Lower lobe of right lung (tissue), 2 donors: ENCODE measurements around the gene C1orf167. TPM values are rescaled to one million over a fixed set of nuclear protein-coding genes. Genes with fewer than 3 reads are reported as not detected.

Experiments
- ATAC-seq, 2 donors: fragments of 200-7000 bp; cut with Tn5 transposase; one replicate each; pipeline ENCODE4 v1.9.1; 2020 to 2022; ENCODE audit warnings: mild to moderate bottlenecking in 2 of 2, moderate library complexity in 2 of 2
- DNase-seq: peaks from one replicate; pipeline ENCODE4 v3.0.0-alpha.2; 2020
- H3K27ac ChIP-seq: fragments of 200-600 bp; one replicate; pipeline ENCODE4 v1.8.0; 2022
- H3K27me3 ChIP-seq: fragments of 200-600 bp; one replicate; pipeline ENCODE4 v1.8.0; 2022; ENCODE audit warnings: low read depth
- H3K36me3 ChIP-seq: fragments of 200-600 bp; one replicate; pipeline ENCODE4 v1.8.0; 2022; ENCODE audit warnings: mild to moderate bottlenecking
- H3K4me1 ChIP-seq: fragments of 200-600 bp; one replicate; pipeline ENCODE4 v1.8.0; 2022
- H3K4me3 ChIP-seq: fragments of 200-600 bp; one replicate; pipeline ENCODE4 v1.8.0; 2022; ENCODE audit warnings: mild to moderate bottlenecking
- H3K9me3 ChIP-seq: fragments of 200-600 bp; one replicate; pipeline ENCODE4 v1.8.0; 2022
- intact Hi-C: fragments of 100-400 bp; cut with DNase I; formaldehyde crosslinking; loops from one replicate; pipeline ENCODE4 v1.11.0; 2022
- long read RNA-seq: library from polyadenylated mRNA; unstranded; transcript quantifications from one replicate; pipeline ENCODE4 v2.0.0, GENCODE V29; 2021
- total RNA-seq: library from RNA; stranded (reverse); fragmentation: NEBNext Ultra II Directional; extraction: Animal tissue kit (Norgen Biotek cat#: 25700); gene quantifications from one replicate; pipeline ENCODE4 v1.2.1, GENCODE V29; 2021
- TF ChIP-seq, protein P1 (sequence below): fragments of 200-600 bp; IDR thresholded peaks from one replicate; pipeline ENCODE4 v1.8.0; 2022; ENCODE audit warnings: antibody characterized with exemption, mild to moderate bottlenecking
- donor health status: DM: no; HTN: yes; CAD: no; lungs with severe emphysema.

Gene C1orf167, protein sequence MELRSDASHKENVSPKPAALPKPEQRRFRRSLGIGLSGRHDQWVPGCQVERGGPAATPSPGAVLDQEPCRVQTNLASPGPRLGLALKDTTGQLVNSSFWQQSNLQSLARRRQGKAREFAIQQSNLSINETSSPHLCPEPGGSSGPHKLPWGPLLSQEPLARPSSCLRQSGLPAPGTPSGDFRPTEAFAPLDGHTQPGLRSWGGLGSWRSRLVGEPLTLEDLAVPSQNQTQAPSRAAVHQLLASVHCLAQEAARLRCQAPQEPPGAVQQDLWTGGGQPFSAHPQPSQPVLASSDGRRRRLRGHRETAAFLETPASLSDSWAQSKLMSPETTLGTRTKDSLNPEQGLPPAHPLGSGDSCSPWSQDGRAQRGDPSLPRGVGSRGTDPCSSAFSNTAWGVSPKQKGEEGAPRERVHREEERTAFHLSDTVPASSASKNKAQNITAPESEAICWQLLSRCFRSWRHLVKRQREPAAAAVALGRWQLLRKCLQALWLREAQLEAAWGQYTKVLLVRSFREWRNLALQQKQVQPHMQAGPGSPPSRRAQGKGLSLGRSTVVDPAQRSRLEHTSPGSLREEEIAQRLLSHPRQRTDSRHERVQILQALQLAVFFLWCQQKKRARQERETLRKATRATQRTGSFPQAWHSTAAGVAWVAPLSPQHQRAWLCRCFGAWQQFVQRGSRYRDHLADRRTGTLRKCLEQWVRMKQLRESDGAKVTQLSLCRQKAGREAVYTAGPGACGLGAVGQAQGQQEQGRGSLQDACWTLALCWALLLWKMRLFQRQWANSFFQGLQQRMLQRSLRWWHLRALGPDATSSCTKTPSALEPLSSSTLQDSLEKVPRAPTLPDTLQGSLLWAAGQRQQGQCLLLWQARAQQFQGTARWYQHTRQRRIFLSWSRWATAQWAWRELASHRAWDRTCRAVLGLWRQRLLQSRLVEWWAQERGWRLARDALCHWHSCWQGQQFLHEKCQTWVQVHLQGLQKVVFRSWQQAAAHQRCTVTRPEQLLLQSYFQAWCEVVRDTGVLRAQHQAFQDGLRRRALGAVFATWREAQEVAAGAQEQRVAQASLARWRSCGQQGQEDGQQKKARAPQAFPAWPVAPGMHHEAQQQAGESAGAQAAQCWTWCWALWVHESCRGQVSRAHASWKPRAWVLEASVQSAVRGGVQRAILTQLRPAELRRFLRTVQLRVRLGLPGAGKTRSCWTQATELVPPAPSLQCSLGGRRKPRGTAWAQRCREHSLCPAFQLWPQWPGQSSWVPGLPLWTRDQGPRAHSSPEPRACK (N-terminal part only)
- 2.2 TPM for total RNA-seq
- long read RNA-seq, partial matches to known transcripts, result 0 of 4 reads
- long read RNA-seq, other reads (novel, unspliced or antisense), result 4 of 4 reads

DNA sequence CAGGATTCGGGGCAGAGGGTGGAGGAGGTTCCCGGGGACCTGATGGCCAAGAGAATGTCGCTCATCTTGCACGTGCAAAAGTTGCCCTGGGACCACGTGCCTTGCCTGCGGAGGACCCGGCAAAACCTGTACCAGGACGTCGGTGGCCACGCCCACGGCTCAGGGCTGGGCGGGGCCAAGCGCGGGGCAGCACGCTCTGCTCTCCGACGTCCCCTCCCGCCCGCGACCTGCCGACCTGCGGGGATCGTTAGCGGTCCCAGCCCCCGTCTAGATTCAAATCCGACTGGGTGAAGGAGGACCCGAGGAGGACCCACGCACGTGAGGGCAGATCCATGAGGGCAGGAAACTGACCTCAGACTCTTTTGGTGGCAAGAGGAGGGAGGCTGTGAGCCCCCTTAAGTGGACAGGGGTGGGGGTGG is at the start of gene C1orf167:
Gene C1orf167, plus strand, starts transcription at position 206 of the 419 bp plus-strand sequence. CDS start 2,208 bp downstream, outside the sequence.
- ATAC-seq, result peak; percentile 57 to 63
- intact Hi-C loops, result no loop called here

DNA sequence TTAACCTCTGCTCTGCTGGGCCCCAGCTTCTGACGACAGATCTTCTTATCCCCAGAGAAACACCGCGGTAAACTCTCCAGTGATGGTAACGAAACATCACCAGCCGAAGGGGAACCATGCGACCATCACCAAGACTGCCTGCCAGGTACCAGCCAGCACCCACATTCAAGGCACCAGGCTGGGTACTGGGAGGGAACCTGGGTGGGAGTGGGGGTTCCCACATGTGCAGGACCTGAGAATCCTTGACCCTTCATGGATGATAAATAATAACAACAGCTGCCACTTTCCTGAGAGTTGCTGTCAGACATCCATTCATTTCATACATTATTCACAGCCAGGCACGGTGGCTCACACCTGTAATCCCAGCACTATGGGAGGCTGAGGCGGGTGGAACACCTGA is 49.7 kb upstream of the C1orf167 start:
- Histone ChIP-seq H3K4me3 (no peak overlapping the region), H3K36me3 (no peaks in the 10 kb centered on the region), H3K27me3 (peaks cover 16% of the 10 kb centered on the region), H3K9me3 (no peaks in the 10 kb centered on the region), H3K27ac (no peak overlapping the region), H3K4me1 (no peaks in the 10 kb centered on the region)
- intact Hi-C loops, result loop anchor here (10.0 kb wide), 1 partner anchor 47 kb away; the partner anchor contains the start of gene FBXO6
- ATAC-seq (no peak), DNase-seq (no peak)
- TF ChIP-seq, protein P1, sequence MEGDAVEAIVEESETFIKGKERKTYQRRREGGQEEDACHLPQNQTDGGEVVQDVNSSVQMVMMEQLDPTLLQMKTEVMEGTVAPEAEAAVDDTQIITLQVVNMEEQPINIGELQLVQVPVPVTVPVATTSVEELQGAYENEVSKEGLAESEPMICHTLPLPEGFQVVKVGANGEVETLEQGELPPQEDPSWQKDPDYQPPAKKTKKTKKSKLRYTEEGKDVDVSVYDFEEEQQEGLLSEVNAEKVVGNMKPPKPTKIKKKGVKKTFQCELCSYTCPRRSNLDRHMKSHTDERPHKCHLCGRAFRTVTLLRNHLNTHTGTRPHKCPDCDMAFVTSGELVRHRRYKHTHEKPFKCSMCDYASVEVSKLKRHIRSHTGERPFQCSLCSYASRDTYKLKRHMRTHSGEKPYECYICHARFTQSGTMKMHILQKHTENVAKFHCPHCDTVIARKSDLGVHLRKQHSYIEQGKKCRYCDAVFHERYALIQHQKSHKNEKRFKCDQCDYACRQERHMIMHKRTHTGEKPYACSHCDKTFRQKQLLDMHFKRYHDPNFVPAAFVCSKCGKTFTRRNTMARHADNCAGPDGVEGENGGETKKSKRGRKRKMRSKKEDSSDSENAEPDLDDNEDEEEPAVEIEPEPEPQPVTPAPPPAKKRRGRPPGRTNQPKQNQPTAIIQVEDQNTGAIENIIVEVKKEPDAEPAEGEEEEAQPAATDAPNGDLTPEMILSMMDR, result no peak

More for the DNA sequence above, at the start of gene C1orf167:
- peaks cover 18% of the 10 kb centered on the region for H3K27me3 ChIP-seq
- no peaks in the 10 kb centered on the region for H3K9me3 ChIP-seq
- H3K36me3 ChIP-seq, result no peaks in the 10 kb centered on the region
- H3K4me3 ChIP-seq, result peak within 1 kb of the TSS; percentile 17
- H3K27ac ChIP-seq, result no peak within 1 kb of the TSS
- H3K4me1 ChIP-seq, result no peaks in the 10 kb centered on the region
- TF ChIP-seq, protein P1, result no peak
- no peak for DNase-seq

DNA sequence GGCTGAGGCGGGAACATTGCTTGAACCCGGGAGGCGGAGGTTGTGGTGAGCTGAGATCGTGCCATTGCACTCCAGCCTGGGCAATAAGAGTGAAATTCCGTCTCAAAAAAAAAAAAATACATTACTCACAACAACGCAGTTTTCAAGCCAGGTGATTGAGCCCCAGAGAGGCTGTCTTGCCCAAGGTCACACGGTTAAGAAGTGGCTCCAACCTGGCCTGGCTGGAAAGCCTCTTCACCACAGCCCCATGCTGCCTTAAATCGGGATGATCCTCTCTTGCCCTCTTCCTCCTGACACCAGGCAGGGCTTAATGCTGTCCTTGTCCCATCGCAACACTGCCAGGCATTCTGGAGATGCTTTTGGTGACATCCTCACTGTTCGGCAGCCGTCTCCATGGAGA is 48.9 kb upstream of the C1orf167 start:
- Histone ChIP-seq H3K27me3 (peaks cover 16% of the 10 kb centered on the region), H3K4me1 (no peaks in the 10 kb centered on the region), H3K27ac (no peak overlapping the region), H3K9me3 (no peaks in the 10 kb centered on the region), H3K36me3 (no peaks in the 10 kb centered on the region), H3K4me3 (no peak overlapping the region)
- intact Hi-C loops, result loop anchor here (10.0 kb wide), 1 partner anchor 48 kb away; the partner anchor contains the start of gene FBXO6
- DNase-seq (no peak), ATAC-seq (no peak)
- TF ChIP-seq, protein P1, result no peak

DNA sequence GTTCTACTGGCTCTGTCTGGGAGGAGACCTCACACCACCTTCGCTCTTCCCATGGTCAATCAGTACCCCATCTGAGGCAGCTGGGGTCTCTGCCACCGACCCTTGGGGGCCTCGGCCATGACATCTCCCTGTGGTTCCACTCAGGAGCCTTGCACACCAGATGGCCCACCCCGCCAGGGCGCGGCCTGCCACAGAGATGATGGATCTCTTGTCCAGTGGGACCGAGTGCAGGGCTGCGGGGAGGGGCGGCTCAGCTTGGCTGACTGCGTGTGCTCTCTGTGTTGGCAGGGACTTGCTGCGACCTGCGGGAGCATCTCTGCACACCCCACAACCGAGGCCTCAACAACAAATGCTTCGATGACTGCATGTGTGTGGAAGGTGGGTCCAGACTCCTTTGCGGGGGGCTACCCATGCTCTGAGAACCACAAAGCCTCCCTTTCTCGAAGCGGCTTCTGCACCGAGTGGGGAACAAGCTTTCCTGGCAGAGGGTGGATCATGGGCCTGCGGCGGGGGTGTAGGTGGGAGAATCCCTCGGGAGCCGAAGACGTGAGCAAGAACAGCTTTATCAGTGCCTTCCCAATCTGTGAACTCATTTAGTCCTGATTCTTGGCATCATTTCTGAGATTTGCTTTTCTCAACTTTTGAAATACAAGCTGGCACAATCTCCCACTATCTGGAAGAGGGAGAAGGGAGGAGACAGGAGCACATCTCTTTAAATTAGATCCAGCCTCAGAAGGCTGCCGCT is 47.0 kb upstream of the C1orf167 start:
- no peak for DNase-seq
- no peaks in the 10 kb centered on the region for H3K36me3 ChIP-seq
- H3K4me1 ChIP-seq, result peaks cover 11% of the 10 kb centered on the region
- intact Hi-C loops, result loop anchor here (10.0 kb wide), 1 partner anchor 50 kb away; the partner anchor contains the start of gene FBXO6
- H3K27ac ChIP-seq, result no peak overlapping the region
- H3K4me3 ChIP-seq, result no peak overlapping the region
- peaks cover 7% of the 10 kb centered on the region for H3K27me3 ChIP-seq
- ATAC-seq, result no peak
- TF ChIP-seq, protein P1, result no peak
- no peaks in the 10 kb centered on the region for H3K9me3 ChIP-seq
